Breast epithelium (tissue), 4 donors: ENCODE measurements around the gene EML6. TPM values are rescaled to one million over a fixed set of nuclear protein-coding genes. Genes with fewer than 3 reads are reported as not detected.

Experiments used
- DNase-seq, 2 donors: peaks; one replicate each; pipeline ENCODE4 v3.0.0-alpha.2; 2019; ENCODE audit warnings: low spot score in 2 of 2
- H3K27ac ChIP-seq, 2 donors: fragments of 200-600 bp; sonication (generic) in 1 of 2; one replicate each; pipeline ENCODE4 v1.5.1; 2016 to 2019; ENCODE audit warnings: mild to moderate bottlenecking in 1 of 2
- H3K27me3 ChIP-seq, 2 donors: fragments of 200-600 bp; sonication (generic) in 1 of 2; one replicate each; pipeline versions ENCODE4 v1.5.1 to v1.6.0; 2017 to 2019; ENCODE audit warnings: control low read depth in 1 of 2, mild to moderate bottlenecking in 1 of 2
- H3K36me3 ChIP-seq: fragments of 200-600 bp; one replicate; pipeline ENCODE4 v1.5.1; 2019
- H3K4me1 ChIP-seq, 2 donors: fragments of 200-600 bp; sonication (generic); one replicate each; pipeline ENCODE4 v1.5.1; 2016 to 2019; ENCODE audit warnings: control low read depth in 1 of 2
- H3K4me3 ChIP-seq, 3 donors: fragments of 200-600 bp; sonication (generic); 1 replicate in 2 of 3; 2 replicates in 1 of 3; pipeline ENCODE4 v1.5.1; 2016 to 2019; ENCODE audit warnings: mild to moderate bottlenecking in 3 of 3, moderate library complexity in 2 of 3
- H3K9me3 ChIP-seq, 2 donors: fragments of 200-600 bp; sonication (generic) in 1 of 2; one replicate each; pipeline ENCODE4 v1.5.1; 2016 to 2019; ENCODE audit warnings: control low read depth in 1 of 2
- CTCF ChIP-seq, 3 donors: fragments of 450-650 bp; IDR thresholded peaks; one replicate each; pipeline ENCODE4 v1.5.1; 2016 to 2017; ENCODE audit warnings: antibody characterized with exemption in 3 of 3, mild to moderate bottlenecking in 3 of 3, moderate library complexity in 3 of 3
- POLR2A ChIP-seq: fragments of 450-650 bp; IDR thresholded peaks from one replicate; pipeline ENCODE4 v1.6.1; 2016; ENCODE audit warnings: antibody characterized with exemption, mild to moderate bottlenecking, moderate library complexity
- POLR2AphosphoS5 ChIP-seq, 3 donors: sonication (generic); formaldehyde crosslinking; IDR thresholded peaks; one replicate each; pipeline ENCODE4 v1.6.1; 2017; ENCODE audit warnings: antibody characterized with exemption in 3 of 3
- intact Hi-C: fragments of 100-400 bp; cut with DNase I; formaldehyde crosslinking; loops from one replicate; pipeline ENCODE4 v1.15.1; 2023; ENCODE audit warnings: low total_unique reads
- total RNA-seq, 3 donors: library from RNA; depleted of rRNA; stranded (reverse); fragments of >200 nt; gene quantifications; one replicate each; pipeline ENCODE4 v1.1.0, GENCODE V29; 2016

Gene EML6
- total RNA-seq, 3 donors from 2014 or later: 1.9 to 5.9 (median 2.3) TPM

- no peak for TF ChIP-seq POLR2A
- no peak for TF ChIP-seq CTCF (IDR thresholded peaks at IDR 0.05)
- TF ChIP-seq POLR2AphosphoS5 (IDR thresholded peaks at IDR 0.05): no peak
- Histone ChIP-seq H3K4me1 (no peaks in the 10 kb centered on the region), H3K27ac (no peak overlapping the region), H3K36me3 (no peaks in the 10 kb centered on the region), H3K27me3 (no peaks in the 10 kb centered on the region), H3K4me3 (no peak overlapping the region), H3K9me3 (no peaks in the 10 kb centered on the region)
- no peak for DNase-seq
- intact Hi-C loops: no loop called here
Observed at GRCh38 chr2:54815148-54815539, 91.7 kb downstream of the EML6 start.

- TF ChIP-seq POLR2A: no peak
- Histone ChIP-seq H3K9me3 (no peaks in the 10 kb centered on the region), H3K4me1 (no peaks in the 10 kb centered on the region), H3K27ac (no peak overlapping the region), H3K36me3 (no peaks in the 10 kb centered on the region), H3K4me3 (no peak overlapping the region), H3K27me3 (no peaks in the 10 kb centered on the region)
- intact Hi-C loops: no loop called here
- DNase-seq: no peak
Observed at GRCh38 chr2:54818226-54818625, 94.8 kb downstream of the EML6 start.

- no peaks in the 10 kb centered on the region for H3K9me3 ChIP-seq
- H3K4me1 ChIP-seq: no peaks in the 10 kb centered on the region
- no peak overlapping the region for H3K27ac ChIP-seq
- H3K4me3 ChIP-seq: no peak overlapping the region
- TF ChIP-seq CTCF (IDR thresholded peaks at IDR 0.05) (no peak), POLR2A (no peak), POLR2AphosphoS5 (IDR thresholded peaks at IDR 0.05) (no peak)
- H3K27me3 ChIP-seq: no peaks in the 10 kb centered on the region
- no peaks in the 10 kb centered on the region for H3K36me3 ChIP-seq
- intact Hi-C loops: no loop called here
- DNase-seq: no peak
Observed at GRCh38 chr2:54820558-54820957, 97.1 kb downstream of the EML6 start.

- intact Hi-C loops: no loop called here
- no peak for TF ChIP-seq POLR2A
- no peak for TF ChIP-seq POLR2AphosphoS5 (IDR thresholded peaks at IDR 0.05)
- no peak for TF ChIP-seq CTCF (IDR thresholded peaks at IDR 0.05)
Observed at GRCh38 chr2:54824567-54824966, 101.1 kb downstream of the EML6 start.

GRCh38 chr2:54830546-54830945 lies 107.1 kb downstream of the EML6 start:
- H3K4me1 ChIP-seq: no peaks in the 10 kb centered on the region
- H3K27ac ChIP-seq: peak overlapping the region in 1 of 2 donors; percentile 26
- no peak for TF ChIP-seq POLR2AphosphoS5 (IDR thresholded peaks at IDR 0.05)
- TF ChIP-seq CTCF (IDR thresholded peaks at IDR 0.05): no peak
- no peak for TF ChIP-seq POLR2A
- no peak for DNase-seq
- no peaks in the 10 kb centered on the region for H3K9me3 ChIP-seq
- no peaks in the 10 kb centered on the region for H3K27me3 ChIP-seq
- H3K4me3 ChIP-seq: no peak overlapping the region
- no peaks in the 10 kb centered on the region for H3K36me3 ChIP-seq
- intact Hi-C loops: no loop called here

More at GRCh38 chr2:54824567-54824966, 101.1 kb downstream of the EML6 start:
- Histone ChIP-seq H3K36me3 (no peaks in the 10 kb centered on the region), H3K27me3 (no peaks in the 10 kb centered on the region), H3K27ac (no peak overlapping the region), H3K4me3 (no peak overlapping the region), H3K4me1 (no peaks in the 10 kb centered on the region), H3K9me3 (no peaks in the 10 kb centered on the region)
- no peak for DNase-seq

GRCh38 chr2:54831480-54831879 lies 108.0 kb downstream of the EML6 start:
- H3K4me1 ChIP-seq: no peaks in the 10 kb centered on the region
- H3K27me3 ChIP-seq: no peaks in the 10 kb centered on the region
- TF ChIP-seq POLR2AphosphoS5 (IDR thresholded peaks at IDR 0.05) (no peak), CTCF (IDR thresholded peaks at IDR 0.05) (no peak), POLR2A (no peak)
- H3K9me3 ChIP-seq: no peaks in the 10 kb centered on the region
- H3K27ac ChIP-seq: no peak overlapping the region
- intact Hi-C loops: no loop called here
- DNase-seq: no peak
- H3K4me3 ChIP-seq: no peak overlapping the region
- no peaks in the 10 kb centered on the region for H3K36me3 ChIP-seq
